Measurements from ENCODE around the gene TYSND1. TPM values are rescaled to one million over a fixed set of nuclear protein-coding genes. Genes with fewer than 3 reads are reported as not detected.
"Not testable (repeated sequence)": the region's sequence is repeated elsewhere in the genome, so short reads cannot be mapped to it uniquely, and the experiment has no call there.

The TYSND1 gene
- total RNA-seq, 4 donors from 2014 or later: 18.6 to 48.8 (median 21.9) TPM

GRCh38 chr10:70124415-70124814, 22.1 kb downstream of the TYSND1 start:
- WGBS, 2 donors (ENCODE audit: low coverage in 1 of 2): 100% methylated on average over 1 of the region's 1 CpG; no CpG with 5 or more reads in 1 of the 2 donors
- Histone ChIP-seq H3K9me3 (no peaks in the 10 kb centered on the region), H3K27ac (no peak overlapping the region), H3K4me1 (no peaks in the 10 kb centered on the region), H3K36me3 (peaks cover 0 to 11% (median 0%) of the 10 kb centered on the region in 4 donors), H3K27me3 (no peaks in the 10 kb centered on the region), H3K4me3 (no peak overlapping the region)
- TF ChIP-seq, protein P1, sequence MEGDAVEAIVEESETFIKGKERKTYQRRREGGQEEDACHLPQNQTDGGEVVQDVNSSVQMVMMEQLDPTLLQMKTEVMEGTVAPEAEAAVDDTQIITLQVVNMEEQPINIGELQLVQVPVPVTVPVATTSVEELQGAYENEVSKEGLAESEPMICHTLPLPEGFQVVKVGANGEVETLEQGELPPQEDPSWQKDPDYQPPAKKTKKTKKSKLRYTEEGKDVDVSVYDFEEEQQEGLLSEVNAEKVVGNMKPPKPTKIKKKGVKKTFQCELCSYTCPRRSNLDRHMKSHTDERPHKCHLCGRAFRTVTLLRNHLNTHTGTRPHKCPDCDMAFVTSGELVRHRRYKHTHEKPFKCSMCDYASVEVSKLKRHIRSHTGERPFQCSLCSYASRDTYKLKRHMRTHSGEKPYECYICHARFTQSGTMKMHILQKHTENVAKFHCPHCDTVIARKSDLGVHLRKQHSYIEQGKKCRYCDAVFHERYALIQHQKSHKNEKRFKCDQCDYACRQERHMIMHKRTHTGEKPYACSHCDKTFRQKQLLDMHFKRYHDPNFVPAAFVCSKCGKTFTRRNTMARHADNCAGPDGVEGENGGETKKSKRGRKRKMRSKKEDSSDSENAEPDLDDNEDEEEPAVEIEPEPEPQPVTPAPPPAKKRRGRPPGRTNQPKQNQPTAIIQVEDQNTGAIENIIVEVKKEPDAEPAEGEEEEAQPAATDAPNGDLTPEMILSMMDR (IDR thresholded peaks at IDR 0.05): no peak
- no peak for TF ChIP-seq POLR2AphosphoS5 (IDR thresholded peaks at IDR 0.05)
- no peak for TF ChIP-seq POLR2A (IDR thresholded peaks at IDR 0.05)
- no peak for TF ChIP-seq EP300 (IDR thresholded peaks at IDR 0.05; ENCODE audit: low read depth)
- no peak for DNase-seq
- in situ Hi-C loops (cut with MboI; ENCODE audit: low pct_ligation_motif_present in 1 of 4, low pct_unique_long_range_greater_than_20kb in 1 of 4, low sequenced_read_pairs in 3 of 4) (no loop called here), intact Hi-C loops (cut with DNase I; ENCODE audit: low total_unique reads) (no loop called here)

- H3K4me1 ChIP-seq: no peaks in the 10 kb centered on the region
- WGBS, 2 donors (ENCODE audit: low coverage in 1 of 2): 92% methylated on average over 10 of the region's 10 CpGs; no CpG with 5 or more reads in 1 of the 2 donors
- H3K36me3 ChIP-seq: peaks cover 0 to 12% (median 0%) of the 10 kb centered on the region in 4 donors
- TF ChIP-seq, protein P1 (IDR thresholded peaks at IDR 0.05): no peak
- no peak for TF ChIP-seq POLR2AphosphoS5 (IDR thresholded peaks at IDR 0.05)
- TF ChIP-seq POLR2A (IDR thresholded peaks at IDR 0.05): no peak
- TF ChIP-seq EP300 (IDR thresholded peaks at IDR 0.05; ENCODE audit: low read depth): no peak
- no peak overlapping the region for H3K4me3 ChIP-seq
- intact Hi-C loops (cut with DNase I; ENCODE audit: low total_unique reads) (no loop called here), in situ Hi-C loops (cut with MboI; ENCODE audit: low pct_ligation_motif_present in 1 of 4, low pct_unique_long_range_greater_than_20kb in 1 of 4, low sequenced_read_pairs in 3 of 4) (no loop called here)
- no peak overlapping the region for H3K27ac ChIP-seq
- H3K27me3 ChIP-seq: no peaks in the 10 kb centered on the region
- H3K9me3 ChIP-seq: no peaks in the 10 kb centered on the region
- no peak for DNase-seq
Observed at GRCh38 chr10:70123817-70124216, 22.7 kb downstream of the TYSND1 start.

DNA sequence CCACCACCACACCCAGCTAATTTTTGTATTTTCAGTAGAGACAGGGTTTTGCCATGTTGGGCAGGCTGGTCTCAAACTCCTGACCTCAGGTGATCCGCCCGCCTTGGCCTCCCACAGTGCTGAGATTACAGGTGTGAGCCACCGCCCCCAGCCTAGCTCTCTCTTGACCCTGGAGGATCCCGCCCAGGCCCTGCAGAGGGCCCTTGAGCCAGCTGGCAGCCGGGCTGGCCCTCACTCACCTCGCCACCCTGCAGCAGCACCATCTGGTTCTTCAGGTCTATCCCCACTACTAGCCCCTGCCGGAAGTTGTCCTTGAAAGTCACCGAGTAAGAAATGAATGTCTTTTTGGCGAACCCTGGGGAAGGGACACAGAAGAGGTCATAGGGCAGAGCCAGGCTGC, 23.3 kb downstream of the TYSND1 start:
- H3K27me3 ChIP-seq; DNase-seq; H3K27ac ChIP-seq; H3K4me1 ChIP-seq; intact Hi-C loops (cut with DNase I; ENCODE audit: low total_unique reads); H3K9me3 ChIP-seq; in situ Hi-C loops (cut with MboI; ENCODE audit: low pct_ligation_motif_present in 1 of 4, low pct_unique_long_range_greater_than_20kb in 1 of 4, low sequenced_read_pairs in 3 of 4); H3K4me3 ChIP-seq: not testable (repeated sequence)
- 97% methylated on average over 6 of the region's 9 CpGs; no CpG with 5 or more reads in 1 of the 2 donors for WGBS, 2 donors (ENCODE audit: low coverage in 1 of 2)
- peaks cover 0 to 12% (median 0%) of the 10 kb centered on the region in 4 donors for H3K36me3 ChIP-seq

DNA sequence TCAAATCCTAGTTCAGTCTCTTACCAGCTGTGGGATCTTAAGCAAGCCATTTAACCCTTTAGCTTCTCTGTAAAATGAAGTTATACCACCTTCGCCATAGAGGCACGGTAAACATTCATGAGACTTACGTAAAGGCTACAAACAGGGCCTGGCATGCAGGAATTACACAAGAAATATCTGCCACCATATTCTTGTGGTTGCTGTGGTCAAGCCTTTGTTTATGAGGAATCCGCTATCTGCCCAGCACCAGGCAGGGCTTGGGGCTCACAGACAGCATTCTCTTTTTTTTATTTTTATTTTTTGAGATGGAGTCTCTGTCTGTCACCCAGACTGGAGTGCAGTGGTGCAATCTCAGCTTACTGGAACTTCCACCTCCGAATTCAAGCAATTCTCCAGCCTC, 23.8 kb downstream of the TYSND1 start:
- Histone ChIP-seq H3K27me3 (no peaks in the 10 kb centered on the region), H3K36me3 (peaks cover 0 to 12% (median 0%) of the 10 kb centered on the region in 4 donors), H3K27ac (no peak overlapping the region), H3K4me1 (no peaks in the 10 kb centered on the region), H3K9me3 (no peaks in the 10 kb centered on the region), H3K4me3 (no peak overlapping the region)
- intact Hi-C loops (cut with DNase I; ENCODE audit: low total_unique reads) (no loop called here), in situ Hi-C loops (cut with MboI; ENCODE audit: low pct_ligation_motif_present in 1 of 4, low pct_unique_long_range_greater_than_20kb in 1 of 4, low sequenced_read_pairs in 3 of 4) (no loop called here)
- 81 to 93% methylated on average over 5 of the region's 5 CpGs for WGBS, 2 donors (ENCODE audit: low coverage in 1 of 2)
- no peak for DNase-seq
- TF ChIP-seq POLR2A (IDR thresholded peaks at IDR 0.05) (no peak), EP300 (IDR thresholded peaks at IDR 0.05; ENCODE audit: low read depth) (no peak), POLR2AphosphoS5 (IDR thresholded peaks at IDR 0.05) (no peak)
- TF ChIP-seq, protein P1 (IDR thresholded peaks at IDR 0.05): no peak

All from transverse colon (tissue), 4 donors.